ENCODE measurements around the gene PDE4A.

- TF ChIP-seq CTCF (IDR thresholded peaks at IDR 0.05; ENCODE audit: insufficient read depth, low read length, poor library complexity, severe bottlenecking) (no peak), EZH2phosphoT487 (conservative IDR thresholded peaks at IDR 0.05; ENCODE audit: low read length) (no peak)
Measured at GRCh38 chr19:10433131-10433536, 12.8 kb downstream of the PDE4A start.
